ENCODE data around the gene PIH1D1.
A peak's percentile ranks its signal among the peaks of the same experiment; 100 is the strongest.

PIH1D1 gene

GRCh38 chr19:49451430-49452181, at the start of gene PIH1D1:
Gene PIH1D1, minus strand, starts transcription at chr19:49451814. Its CDS starts 240 bp downstream, at chr19:49451574.
- peak; percentile 91 for DNase-seq (ENCODE audit: low read depth)

GRCh38 chr19:49499030-49499670, 47.5 kb upstream of the PIH1D1 start:
- DNase-seq (ENCODE audit: low read depth) = no peak

DNA sequence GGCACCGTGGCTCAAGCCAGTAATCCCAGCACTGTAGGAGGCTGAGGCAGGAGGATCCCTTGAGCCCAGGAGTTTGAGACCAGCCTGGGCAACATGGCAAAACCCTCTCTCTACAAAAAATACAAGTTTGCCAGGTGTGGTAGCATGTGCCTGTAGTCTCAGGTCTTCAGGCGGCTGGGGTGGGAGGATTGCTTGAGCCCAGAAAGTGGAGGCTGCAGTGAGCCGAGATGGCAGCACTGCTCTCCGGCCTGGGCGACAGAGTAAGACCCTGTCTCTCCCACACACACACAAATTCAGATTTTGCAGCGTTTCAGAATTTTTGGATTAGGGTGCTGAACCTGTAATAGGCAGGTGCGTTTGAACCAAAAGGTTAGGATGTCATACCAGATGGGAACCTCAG, 46.9 kb upstream of the PIH1D1 start:
- DNase-seq (ENCODE audit: low read depth) = no peak

- no peak for DNase-seq (ENCODE audit: low read depth)
Measured at GRCh38 chr19:49497789-49498103, 46.1 kb upstream of the PIH1D1 start.

GRCh38 chr19:49497047-49497788, 45.6 kb upstream of the PIH1D1 start:
- DNase-seq (ENCODE audit: low read depth) = peak; percentile 58

GRCh38 chr19:49496574-49497008, 45.0 kb upstream of the PIH1D1 start:
- no peak for DNase-seq (ENCODE audit: low read depth)

DNA sequence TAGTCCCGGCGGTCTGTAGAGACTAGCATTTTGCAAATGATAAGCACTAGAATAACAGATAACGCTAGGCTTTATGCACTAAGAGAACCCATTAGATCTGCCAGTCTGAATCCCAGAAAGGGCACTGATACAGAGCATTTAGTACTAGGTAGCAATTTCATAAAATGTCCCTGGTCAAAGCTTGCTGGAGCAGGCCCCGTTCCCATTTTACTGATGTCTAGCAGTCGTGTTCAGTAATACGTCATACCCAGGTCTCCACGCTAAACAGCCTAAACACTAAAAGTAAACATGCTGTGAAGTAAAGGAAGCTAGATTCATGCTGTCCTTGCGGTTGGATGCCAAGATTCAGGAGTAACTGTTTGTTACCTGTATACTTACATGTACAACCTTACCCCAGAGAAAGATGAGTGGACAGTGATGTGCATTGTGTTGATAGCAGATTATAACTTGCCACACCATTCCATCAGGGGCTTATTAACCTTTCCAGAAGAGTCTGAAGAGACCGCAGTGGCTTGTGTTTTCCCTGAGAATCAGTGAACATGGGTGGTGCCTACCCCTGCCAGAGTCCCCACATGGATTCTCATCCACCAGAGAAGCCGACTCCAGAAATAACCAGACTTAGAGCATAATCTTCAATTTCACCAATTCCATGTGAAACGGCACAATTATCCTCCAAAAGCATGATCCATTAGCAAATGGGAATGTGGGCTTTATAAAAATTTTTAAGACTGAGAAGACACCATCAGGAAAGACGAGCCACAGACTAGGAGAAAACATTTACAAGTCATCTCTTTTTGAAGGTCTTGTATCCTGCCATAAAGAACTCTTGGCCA, 41.2 kb upstream of the PIH1D1 start:
- no peak for DNase-seq (ENCODE audit: low read depth)

DNA sequence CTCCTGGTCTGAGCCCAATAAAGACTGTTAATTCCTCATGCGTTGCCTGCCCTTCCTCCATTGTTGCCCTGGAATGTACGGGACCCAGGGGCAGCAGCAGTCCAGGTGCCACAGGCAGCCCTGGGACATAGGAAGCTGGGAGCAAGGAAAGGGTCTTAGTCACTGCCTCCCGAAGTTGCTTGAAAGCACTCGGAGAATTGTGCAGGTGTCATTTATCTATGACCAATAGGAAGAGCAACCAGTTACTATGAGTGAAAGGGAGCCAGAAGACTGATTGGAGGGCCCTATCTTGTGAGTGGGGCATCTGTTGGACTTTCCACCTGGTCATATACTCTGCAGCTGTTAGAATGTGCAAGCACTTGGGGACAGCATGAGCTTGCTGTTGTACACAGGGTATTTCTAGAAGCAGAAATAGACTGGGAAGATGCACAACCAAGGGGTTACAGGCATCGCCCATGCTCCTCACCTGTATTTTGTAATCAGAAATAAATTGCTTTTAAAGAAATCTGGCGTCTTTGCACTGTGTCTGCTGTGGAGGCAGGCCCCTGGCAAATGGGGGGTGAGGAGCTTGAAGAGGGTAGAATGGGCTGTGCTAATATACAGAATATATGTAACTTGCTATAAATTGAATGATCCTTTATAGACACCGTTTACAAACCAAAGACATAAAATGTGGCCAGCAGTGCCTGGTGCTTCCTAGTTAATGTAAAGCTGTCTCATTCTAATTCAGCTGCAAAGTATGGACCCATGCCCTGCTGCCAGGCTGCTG, 40.4 kb upstream of the PIH1D1 start:
- no peak for DNase-seq (ENCODE audit: low read depth)

DNA sequence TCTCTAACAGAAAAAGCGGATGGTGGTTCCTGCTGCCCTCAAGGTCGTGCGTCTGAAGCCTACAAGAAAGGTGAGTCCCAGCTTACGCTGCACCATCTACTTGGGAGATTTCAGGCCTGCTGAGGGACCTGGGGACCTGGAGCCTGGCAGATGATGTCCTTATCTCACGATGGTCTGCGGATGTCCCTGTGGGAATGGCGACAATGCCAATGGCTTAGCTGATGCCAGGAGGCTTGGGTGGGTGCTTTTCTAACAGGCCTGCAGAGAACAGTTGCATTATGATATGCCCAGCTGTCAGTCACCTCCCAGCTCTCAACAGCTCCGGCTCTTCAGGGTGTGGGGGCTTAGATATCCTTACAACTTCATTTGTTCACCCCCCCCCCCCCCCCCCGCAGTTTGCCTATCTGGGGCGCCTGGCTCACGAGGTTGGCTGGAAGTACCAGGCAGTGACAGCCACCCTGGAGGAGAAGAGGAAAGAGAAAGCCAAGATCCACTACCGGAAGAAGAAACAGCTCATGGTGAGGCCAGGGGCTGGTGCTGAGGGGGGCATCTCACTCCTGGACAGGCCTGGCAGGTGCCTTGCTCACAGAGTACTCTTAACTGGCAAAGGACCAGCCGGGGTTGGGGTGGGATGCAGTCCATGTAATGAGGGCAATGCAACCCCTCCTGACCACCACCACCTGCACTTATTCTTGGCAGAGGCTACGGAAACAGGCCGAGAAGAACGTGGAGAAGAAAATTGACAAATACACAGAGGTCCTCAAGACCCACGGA, 39.6 kb upstream of the PIH1D1 start:
- no peak for DNase-seq (ENCODE audit: low read depth)

GRCh38 chr19:49490287-49491029, 38.8 kb upstream of the PIH1D1 start:
- no peak for DNase-seq (ENCODE audit: low read depth)

GRCh38 chr19:49489601-49490167, 38.1 kb upstream of the PIH1D1 start:
- no peak for DNase-seq (ENCODE audit: low read depth)

GRCh38 chr19:49488863-49489537, 37.4 kb upstream of the PIH1D1 start:
- no peak for DNase-seq (ENCODE audit: low read depth)

GRCh38 chr19:49488046-49488862, 36.6 kb upstream of the PIH1D1 start:
- no peak for DNase-seq (ENCODE audit: low read depth)

GRCh38 chr19:49487277-49488045, 35.8 kb upstream of the PIH1D1 start, which contains the start of gene RPL13A:
Gene RPL13A, plus strand, starts transcription at chr19:49487608. Its CDS starts 22 bp downstream, at chr19:49487630.
- peak; percentile 100 for DNase-seq (ENCODE audit: low read depth)

DNA sequence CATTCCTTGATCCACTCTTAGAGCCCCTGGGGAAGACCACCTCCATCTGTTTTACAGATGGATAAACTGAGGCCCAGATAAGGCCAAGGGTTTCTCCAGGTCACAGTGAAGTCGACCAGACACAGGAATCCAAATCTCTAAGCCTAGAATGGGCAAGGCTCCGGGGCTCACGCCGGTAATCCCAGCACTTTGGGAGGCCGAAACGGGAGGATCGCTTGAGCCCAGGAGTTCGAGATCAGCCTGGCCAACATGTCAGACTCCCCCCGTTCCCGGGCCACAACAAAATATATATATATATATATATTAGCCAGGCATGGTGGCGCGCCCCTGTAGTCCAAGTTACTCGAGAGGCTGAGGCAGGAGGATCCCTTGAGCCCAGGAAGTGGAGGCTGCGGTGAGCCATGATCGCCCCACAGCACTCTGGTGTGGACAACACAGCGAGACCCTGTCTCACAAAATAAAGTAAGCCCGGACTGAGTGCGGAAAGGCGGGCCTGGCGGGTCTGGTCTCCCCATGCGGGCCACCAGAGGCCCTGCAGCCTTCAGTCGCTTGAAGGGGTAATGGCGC, 35.2 kb upstream of the PIH1D1 start:
- no peak for DNase-seq (ENCODE audit: low read depth)

- no peak for DNase-seq (ENCODE audit: low read depth)
Measured at GRCh38 chr19:49486232-49486631, 34.6 kb upstream of the PIH1D1 start.
